Measurements from ENCODE around the gene FEV.

DNA sequence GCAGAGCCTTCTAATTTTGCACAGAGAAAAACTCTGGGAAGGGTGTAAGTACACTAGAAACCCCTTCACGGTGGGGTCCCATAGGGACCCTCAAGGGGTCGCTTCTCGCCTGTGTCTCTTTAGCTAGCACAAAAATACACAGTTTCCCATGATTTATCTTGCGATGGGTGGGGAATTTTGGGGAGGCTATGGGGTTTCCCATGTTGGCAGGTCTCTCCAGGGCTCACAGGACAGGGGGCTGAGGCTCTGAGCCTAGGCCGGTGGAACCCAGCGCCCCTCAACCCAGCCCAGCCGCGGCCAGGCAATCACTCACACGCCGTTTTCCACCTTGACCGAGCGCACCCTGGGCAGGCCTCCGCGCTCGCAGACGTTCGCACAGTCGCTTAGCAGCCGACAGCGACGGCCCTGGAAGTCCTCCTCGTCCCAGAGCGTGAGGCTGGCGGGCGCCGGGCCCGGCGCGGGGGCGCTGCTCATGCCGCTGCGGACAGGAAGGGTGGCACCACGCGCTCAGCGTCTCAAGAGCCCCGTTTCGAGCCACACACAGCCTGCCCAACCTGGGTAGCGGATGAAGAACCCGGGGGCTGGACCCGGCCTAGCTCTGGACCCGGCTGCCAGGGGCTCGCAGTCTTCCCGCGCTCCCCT is 7.8 kb upstream of the FEV start:
- TF ChIP-seq, protein P1, sequence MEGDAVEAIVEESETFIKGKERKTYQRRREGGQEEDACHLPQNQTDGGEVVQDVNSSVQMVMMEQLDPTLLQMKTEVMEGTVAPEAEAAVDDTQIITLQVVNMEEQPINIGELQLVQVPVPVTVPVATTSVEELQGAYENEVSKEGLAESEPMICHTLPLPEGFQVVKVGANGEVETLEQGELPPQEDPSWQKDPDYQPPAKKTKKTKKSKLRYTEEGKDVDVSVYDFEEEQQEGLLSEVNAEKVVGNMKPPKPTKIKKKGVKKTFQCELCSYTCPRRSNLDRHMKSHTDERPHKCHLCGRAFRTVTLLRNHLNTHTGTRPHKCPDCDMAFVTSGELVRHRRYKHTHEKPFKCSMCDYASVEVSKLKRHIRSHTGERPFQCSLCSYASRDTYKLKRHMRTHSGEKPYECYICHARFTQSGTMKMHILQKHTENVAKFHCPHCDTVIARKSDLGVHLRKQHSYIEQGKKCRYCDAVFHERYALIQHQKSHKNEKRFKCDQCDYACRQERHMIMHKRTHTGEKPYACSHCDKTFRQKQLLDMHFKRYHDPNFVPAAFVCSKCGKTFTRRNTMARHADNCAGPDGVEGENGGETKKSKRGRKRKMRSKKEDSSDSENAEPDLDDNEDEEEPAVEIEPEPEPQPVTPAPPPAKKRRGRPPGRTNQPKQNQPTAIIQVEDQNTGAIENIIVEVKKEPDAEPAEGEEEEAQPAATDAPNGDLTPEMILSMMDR (IDR thresholded peaks at IDR 0.05), result no peak
- no peak for TF ChIP-seq POLR2A (IDR thresholded peaks at IDR 0.05)

Data from esophagus squamous epithelium (tissue), 4 donors.